Vagina (tissue), 2 donors: ENCODE data around the gene SREK1IP1.

Source experiments
- CTCF ChIP-seq, 3 experiments: fragments of 450-650 bp in 2 of 3; fragments of 200-600 bp in 1 of 3; sonication (generic) in 1 of 3; IDR thresholded peaks; one replicate each; pipeline ENCODE4 v1.5.1; 2017 to 2019; ENCODE audit warnings: antibody characterized with exemption in 3 of 3, mild to moderate bottlenecking in 2 of 3, moderate library complexity in 2 of 3
- POLR2A ChIP-seq, 2 donors: fragments of 450-650 bp; IDR thresholded peaks; one replicate each; pipeline ENCODE4 v1.6.1; 2017; ENCODE audit warnings: antibody characterized with exemption in 2 of 2, mild to moderate bottlenecking in 2 of 2, moderate library complexity in 2 of 2

DNA sequence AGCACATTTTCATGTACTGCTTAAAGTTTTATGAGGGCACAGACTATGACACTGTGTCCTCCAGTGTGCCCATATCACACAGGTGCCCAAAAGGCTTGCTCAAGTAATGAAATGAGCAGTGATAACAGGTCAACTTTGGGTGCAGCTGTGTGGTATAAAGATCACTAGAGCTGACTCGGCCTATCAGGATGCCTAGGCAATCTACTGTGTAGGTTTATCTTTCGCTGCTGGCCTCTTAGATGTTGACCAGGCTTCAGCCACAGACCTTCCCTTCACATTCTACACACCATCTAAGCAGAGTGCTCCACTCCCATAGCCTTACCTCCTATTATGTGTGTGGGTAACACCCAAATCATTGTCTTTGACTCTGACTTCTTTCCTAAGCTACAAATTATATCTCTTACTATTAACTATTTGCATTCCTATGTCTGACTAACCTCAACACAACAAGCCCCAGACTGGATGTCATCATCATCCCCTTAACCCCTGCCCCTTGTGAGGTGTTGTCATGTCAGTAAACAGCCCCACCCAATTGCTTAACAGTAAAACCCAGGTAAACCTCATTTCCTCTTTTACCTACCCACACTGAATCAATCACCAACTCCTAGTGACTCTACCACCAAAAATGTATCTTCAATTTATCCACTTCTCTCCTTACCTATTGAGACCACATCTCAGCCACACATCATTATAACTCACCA, 2.5 kb downstream of the SREK1IP1 start:
- no peak for TF ChIP-seq POLR2A (IDR thresholded peaks at IDR 0.05)
- TF ChIP-seq CTCF (IDR thresholded peaks at IDR 0.05), result no peak
